MM.1S (cell line): Measurements from ENCODE around the gene CNIH3.

ENCODE experiments used
- DNase-seq: peaks from one replicate; pipeline ENCODE4 v3.0.0-alpha.2; 2015
- H2AFZ ChIP-seq: fragments of 300-600 bp; sonication (generic); 2 replicates; pipeline ENCODE4 v1.6.0; 2016; ENCODE audit warnings: antibody characterized with exemption, low read length
- H3F3A ChIP-seq: fragments of 300-600 bp; sonication (generic); 2 replicates; pipeline ENCODE4 v1.6.1; 2016; ENCODE audit warnings: mild to moderate bottlenecking, antibody characterized with exemption, low read length, moderate library complexity, mixed read lengths; ENCODE audit not compliant: insufficient read depth
- H3K27ac ChIP-seq: fragments of 300-600 bp; sonication (generic); 2 replicates; pipeline ENCODE4 v1.5.1; 2016; ENCODE audit warnings: mild to moderate bottlenecking, low read length
- H3K27me3 ChIP-seq: fragments of 300-600 bp; sonication (generic); replicated peaks from 2 replicates; pipeline ENCODE4 v1.6.0; 2016; ENCODE audit warnings: low read length; ENCODE audit not compliant: insufficient read depth
- H3K36me3 ChIP-seq: fragments of 300-600 bp; sonication (generic); replicated peaks from 2 replicates; pipeline ENCODE4 v1.6.1; 2016; ENCODE audit warnings: mild to moderate bottlenecking, low read length, mixed read lengths; ENCODE audit not compliant: insufficient read depth
- H3K4me1 ChIP-seq: fragments of 300-600 bp; sonication (generic); 2 replicates; pipeline ENCODE4 v1.6.1; 2016; ENCODE audit warnings: low read length, mixed read lengths
- H3K4me2 ChIP-seq: fragments of 300-600 bp; sonication (generic); 2 replicates; pipeline ENCODE4 v1.6.0; 2016; ENCODE audit warnings: low read depth, low read length
- H3K4me3 ChIP-seq: fragments of 300-600 bp; sonication (generic); 2 replicates; pipeline ENCODE4 v1.5.1; 2016; ENCODE audit warnings: low read length, mixed read lengths
- H3K79me2 ChIP-seq: fragments of 300-600 bp; sonication (generic); 2 replicates; pipeline ENCODE4 v1.6.1; 2016; ENCODE audit warnings: mixed run types, low read length, mixed read lengths
- H3K9ac ChIP-seq: fragments of 300-600 bp; sonication (generic); 2 replicates; pipeline ENCODE4 v1.6.1; 2016; ENCODE audit warnings: low read length, mixed read lengths
- H3K9me2 ChIP-seq: fragments of 300-600 bp; sonication (generic); replicated peaks from 2 replicates; pipeline ENCODE4 v1.6.1; 2016; ENCODE audit warnings: mild to moderate bottlenecking, low read length, mixed read lengths; ENCODE audit not compliant: insufficient read depth
- H3K9me3 ChIP-seq: fragments of 300-600 bp; sonication (generic); replicated peaks from 2 replicates; pipeline ENCODE4 v1.6.1; 2016; ENCODE audit warnings: mild to moderate bottlenecking, low read length, mixed read lengths; ENCODE audit not compliant: insufficient read depth
- H4K20me1 ChIP-seq: fragments of 300-600 bp; sonication (generic); 2 replicates; pipeline ENCODE4 v1.6.1; 2016; ENCODE audit warnings: mild to moderate bottlenecking, low read length, moderate library complexity, mixed read lengths; ENCODE audit not compliant: insufficient read depth
- EZH2 ChIP-seq: fragments of 300-600 bp; sonication (generic); optimal IDR thresholded peaks from 2 replicates; pipeline ENCODE3; 2017; ENCODE audit warnings: low read depth, mild to moderate bottlenecking, antibody characterized with exemption, low read length, mixed read lengths
- EZH2phosphoT487 ChIP-seq: fragments of 300-600 bp; sonication (generic); IDR thresholded peaks from 2 replicates; pipeline ENCODE4 v1.6.1; 2018; ENCODE audit warnings: antibody characterized with exemption, low read length
- TF ChIP-seq, protein P1 (sequence below): fragments of 300-600 bp; sonication (generic); IDR thresholded peaks from 2 replicates; pipeline ENCODE4 v1.5.1; 2016; ENCODE audit warnings: antibody characterized with exemption, low read length, mixed read lengths

CNIH3 gene

DNA sequence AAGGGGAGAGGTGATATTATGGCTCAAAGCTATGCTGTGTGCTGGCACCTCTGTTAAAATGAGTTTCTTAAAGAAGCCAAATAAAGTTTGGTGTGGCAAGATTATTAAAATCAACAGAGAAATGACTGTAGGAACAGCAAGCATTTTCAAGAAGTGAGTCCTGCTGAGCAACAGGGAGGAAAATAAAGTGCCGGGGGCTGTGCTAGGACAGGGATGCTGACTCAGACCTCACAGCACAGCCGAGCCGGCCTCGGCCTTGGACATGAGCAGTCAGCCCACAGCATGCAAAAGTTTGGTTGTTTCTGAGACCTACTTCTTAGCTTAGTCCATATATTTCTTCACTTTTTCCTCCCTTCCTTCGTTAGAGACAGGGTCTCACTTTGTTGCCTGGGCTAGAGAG, 19.2 kb downstream of the CNIH3 start:
- H3K27ac ChIP-seq, result no peak overlapping the region
- no peaks in the 10 kb centered on the region for H3K4me1 ChIP-seq

DNA sequence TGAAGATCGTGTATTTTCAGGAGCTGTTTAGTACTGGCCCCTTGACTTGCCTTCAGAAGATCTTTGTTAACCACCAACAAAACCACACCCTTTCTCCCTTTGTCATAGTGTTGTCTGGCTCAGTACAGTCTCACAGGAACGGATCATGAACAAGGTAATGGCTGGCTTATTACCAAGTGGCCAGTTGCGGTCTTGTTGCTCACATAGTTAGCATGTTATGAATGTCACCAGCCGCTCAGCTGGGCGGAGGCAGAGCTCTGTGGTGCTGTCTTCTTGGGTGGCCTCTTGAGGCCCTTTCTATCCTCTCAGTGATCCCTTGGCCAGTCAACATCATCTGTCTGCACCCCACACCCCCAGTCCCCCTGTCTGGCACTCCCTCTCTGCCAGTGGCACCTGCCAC, 21.4 kb downstream of the CNIH3 start:
- H3K79me2 ChIP-seq, result no peaks in the 10 kb centered on the region
- no peak for DNase-seq
- H3K4me2 ChIP-seq, result no peak overlapping the region
- no peaks in the 10 kb centered on the region for H3F3A ChIP-seq
- TF ChIP-seq, protein P1, sequence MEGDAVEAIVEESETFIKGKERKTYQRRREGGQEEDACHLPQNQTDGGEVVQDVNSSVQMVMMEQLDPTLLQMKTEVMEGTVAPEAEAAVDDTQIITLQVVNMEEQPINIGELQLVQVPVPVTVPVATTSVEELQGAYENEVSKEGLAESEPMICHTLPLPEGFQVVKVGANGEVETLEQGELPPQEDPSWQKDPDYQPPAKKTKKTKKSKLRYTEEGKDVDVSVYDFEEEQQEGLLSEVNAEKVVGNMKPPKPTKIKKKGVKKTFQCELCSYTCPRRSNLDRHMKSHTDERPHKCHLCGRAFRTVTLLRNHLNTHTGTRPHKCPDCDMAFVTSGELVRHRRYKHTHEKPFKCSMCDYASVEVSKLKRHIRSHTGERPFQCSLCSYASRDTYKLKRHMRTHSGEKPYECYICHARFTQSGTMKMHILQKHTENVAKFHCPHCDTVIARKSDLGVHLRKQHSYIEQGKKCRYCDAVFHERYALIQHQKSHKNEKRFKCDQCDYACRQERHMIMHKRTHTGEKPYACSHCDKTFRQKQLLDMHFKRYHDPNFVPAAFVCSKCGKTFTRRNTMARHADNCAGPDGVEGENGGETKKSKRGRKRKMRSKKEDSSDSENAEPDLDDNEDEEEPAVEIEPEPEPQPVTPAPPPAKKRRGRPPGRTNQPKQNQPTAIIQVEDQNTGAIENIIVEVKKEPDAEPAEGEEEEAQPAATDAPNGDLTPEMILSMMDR, result no peak
- TF ChIP-seq EZH2phosphoT487, result no peak
- no peak for TF ChIP-seq EZH2
- no peak overlapping the region for H2AFZ ChIP-seq
- H3K4me1 ChIP-seq, result peaks cover 13% of the 10 kb centered on the region
- no peaks in the 10 kb centered on the region for H3K9me3 ChIP-seq
- no peaks in the 10 kb centered on the region for H3K9me2 ChIP-seq
- no peaks in the 10 kb centered on the region for H3K36me3 ChIP-seq
- no peak overlapping the region for H3K9ac ChIP-seq
- H3K4me3 ChIP-seq, result no peak overlapping the region
- H3K27me3 ChIP-seq, result no peaks in the 10 kb centered on the region
- H4K20me1 ChIP-seq, result no peaks in the 10 kb centered on the region
- no peak overlapping the region for H3K27ac ChIP-seq

More for the DNA sequence above, 19.2 kb downstream of the CNIH3 start:
- Histone ChIP-seq H3K36me3 (no peaks in the 10 kb centered on the region), H3K4me3 (no peak overlapping the region), H3K4me2 (no peak overlapping the region), H3F3A (no peaks in the 10 kb centered on the region), H2AFZ (no peak overlapping the region), H3K79me2 (no peaks in the 10 kb centered on the region), H3K27me3 (no peaks in the 10 kb centered on the region), H3K9me3 (no peaks in the 10 kb centered on the region), H3K9me2 (no peaks in the 10 kb centered on the region), H3K9ac (no peak overlapping the region), H4K20me1 (no peaks in the 10 kb centered on the region)
- TF ChIP-seq EZH2phosphoT487, result no peak
- TF ChIP-seq, protein P1, result no peak
- no peak for TF ChIP-seq EZH2
- DNase-seq, result no peak

DNA sequence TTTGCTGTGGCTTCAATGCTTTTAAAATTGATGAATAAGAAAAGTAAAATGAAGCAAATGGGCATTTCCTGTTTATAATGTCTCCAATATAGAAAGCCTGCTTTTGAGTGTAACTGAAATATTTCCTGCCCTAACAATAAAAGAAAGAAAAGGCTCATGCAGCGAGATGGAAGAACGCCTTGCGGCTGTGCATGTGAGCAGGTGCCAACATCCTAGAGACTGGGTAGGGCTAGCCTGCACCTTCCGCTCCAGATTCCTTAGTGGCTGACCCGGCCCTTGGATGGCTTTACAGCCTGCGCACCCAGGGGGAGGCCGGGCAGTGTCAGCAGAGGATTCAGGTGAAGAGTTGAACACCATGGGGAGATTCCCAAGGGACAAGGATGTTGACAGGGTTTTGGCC, 21.8 kb downstream of the CNIH3 start:
- TF ChIP-seq, protein P1, result no peak
- TF ChIP-seq EZH2phosphoT487 (no peak), EZH2 (no peak)
- H3K4me2 ChIP-seq, result no peak overlapping the region
- no peaks in the 10 kb centered on the region for H3K9me3 ChIP-seq
- H3K9me2 ChIP-seq, result no peaks in the 10 kb centered on the region
- H3K27me3 ChIP-seq, result no peaks in the 10 kb centered on the region
- no peaks in the 10 kb centered on the region for H3K79me2 ChIP-seq
- H3K4me3 ChIP-seq, result no peak overlapping the region
- H3K36me3 ChIP-seq, result no peaks in the 10 kb centered on the region
- peaks cover 13% of the 10 kb centered on the region for H3K4me1 ChIP-seq
- no peaks in the 10 kb centered on the region for H3F3A ChIP-seq
- H4K20me1 ChIP-seq, result no peaks in the 10 kb centered on the region
- no peak for DNase-seq
- H3K27ac ChIP-seq, result no peak overlapping the region
- no peak overlapping the region for H3K9ac ChIP-seq
- H2AFZ ChIP-seq, result no peak overlapping the region
